GM21423 (cell line): ENCODE measurements around the gene LDB2.

ENCODE experiments used
- ATAC-seq: cut with Tn5 transposase; IDR thresholded peaks from one replicate; pipeline ENCODE4 v1.9.1; 2021; ENCODE audit warnings: mild to moderate bottlenecking, moderate library complexity; ENCODE audit not compliant: unreplicated experiment

Gene LDB2

GRCh38 chr4:16692046-16692445 is 206.4 kb downstream of the LDB2 start:
- ATAC-seq: no peak

- ATAC-seq: no peak
Observed at GRCh38 chr4:16691450-16691849, 207.0 kb downstream of the LDB2 start.

GRCh38 chr4:16687845-16688244 is 210.6 kb downstream of the LDB2 start:
- ATAC-seq: no peak

- ATAC-seq: no peak
Observed at GRCh38 chr4:16687011-16687410, 211.4 kb downstream of the LDB2 start.

- no peak for ATAC-seq
Observed at GRCh38 chr4:16686195-16686594, 212.2 kb downstream of the LDB2 start.

GRCh38 chr4:16685536-16685935 is 212.9 kb downstream of the LDB2 start:
- no peak for ATAC-seq

- ATAC-seq: no peak
Observed at GRCh38 chr4:16684935-16685334, 213.5 kb downstream of the LDB2 start.

GRCh38 chr4:16684097-16684496 is 214.3 kb downstream of the LDB2 start:
- ATAC-seq: no peak

GRCh38 chr4:16682975-16683374 is 215.5 kb downstream of the LDB2 start:
- ATAC-seq: no peak

GRCh38 chr4:16677001-16677944 is 221.2 kb downstream of the LDB2 start:
- no peak for ATAC-seq

GRCh38 chr4:16676230-16676770 is 222.1 kb downstream of the LDB2 start:
- ATAC-seq: no peak

- no peak for ATAC-seq
Observed at GRCh38 chr4:16674082-16674481, 224.4 kb downstream of the LDB2 start.

GRCh38 chr4:16672421-16672820 is 226.0 kb downstream of the LDB2 start:
- no peak for ATAC-seq

GRCh38 chr4:16671741-16672140 is 226.7 kb downstream of the LDB2 start:
- ATAC-seq: no peak

- no peak for ATAC-seq
Observed at GRCh38 chr4:16670727-16671126, 227.7 kb downstream of the LDB2 start.

GRCh38 chr4:16669036-16669435 is 229.4 kb downstream of the LDB2 start:
- ATAC-seq: no peak

GRCh38 chr4:16668488-16668887 is 230.0 kb downstream of the LDB2 start:
- ATAC-seq: no peak

GRCh38 chr4:16667464-16667863 is 231.0 kb downstream of the LDB2 start:
- no peak for ATAC-seq

GRCh38 chr4:16665942-16666551 is 232.4 kb downstream of the LDB2 start:
- no peak for ATAC-seq

GRCh38 chr4:16663732-16664131 is 234.7 kb downstream of the LDB2 start:
- no peak for ATAC-seq

- no peak for ATAC-seq
Observed at GRCh38 chr4:16663307-16663706, 235.1 kb downstream of the LDB2 start.

- no peak for ATAC-seq
Observed at GRCh38 chr4:16661813-16662212, 236.6 kb downstream of the LDB2 start.
